Osteoblast (primary cell): Measurements from ENCODE around the gene WWOX. TPM values are rescaled to one million over a fixed set of nuclear protein-coding genes. Genes with fewer than 3 reads are reported as not detected.

Source experiments
- DNase-seq: peaks from one replicate; pipeline ENCODE4 v3.0.0; 2011; ENCODE audit warnings: low spot score, mixed read lengths; ENCODE audit not compliant: insufficient read length; ENCODE audit errors: missing footprints
- H2AFZ ChIP-seq: 2 replicates; pipeline ENCODE4 v1.6.0; 2011; ENCODE audit warnings: mild to moderate bottlenecking, low read length
- H3K27ac ChIP-seq: 2 replicates; pipeline ENCODE4 v1.5.1; 2011; ENCODE audit warnings: mild to moderate bottlenecking, low read depth, low read length, moderate library complexity
- H3K27me3 ChIP-seq: 2 replicates; pipeline ENCODE4 v1.6.0; 2012; ENCODE audit warnings: mild to moderate bottlenecking, control low read depth, inconsistent platforms, low read length, moderate library complexity; ENCODE audit not compliant: insufficient read depth
- H3K36me3 ChIP-seq: 2 replicates; pipeline ENCODE4 v1.5.1; 2011; ENCODE audit warnings: mild to moderate bottlenecking, low read length, control low read depth, moderate library complexity; ENCODE audit not compliant: insufficient read depth
- H3K4me1 ChIP-seq: 2 replicates; pipeline ENCODE4 v1.5.1; 2011; ENCODE audit warnings: mild to moderate bottlenecking, low read length, control low read depth, moderate library complexity; ENCODE audit not compliant: insufficient read depth
- H3K4me2 ChIP-seq: 2 replicates; pipeline ENCODE4 v1.6.0; 2011; ENCODE audit warnings: mild to moderate bottlenecking, low read length; ENCODE audit not compliant: insufficient read depth
- H3K4me3 ChIP-seq: fragments of 200-600 bp; sonication (generic); 3 replicates; pipeline ENCODE4 v1.5.1; 2012; ENCODE audit warnings: mild to moderate bottlenecking, low read length, inconsistent platforms; ENCODE audit not compliant: insufficient read depth
- H3K79me2 ChIP-seq: 2 replicates; pipeline ENCODE4 v1.6.0; 2012; ENCODE audit warnings: mild to moderate bottlenecking, low read length, control low read depth, inconsistent platforms; ENCODE audit not compliant: insufficient read depth
- H3K9me3 ChIP-seq: 2 replicates; pipeline ENCODE4 v1.5.1; 2011; ENCODE audit warnings: low read depth, low read length, control low read depth
- H4K20me1 ChIP-seq: 2 replicates; pipeline ENCODE4 v1.6.0; 2012; ENCODE audit warnings: mild to moderate bottlenecking, low read length, control low read depth; ENCODE audit not compliant: insufficient read depth
- total RNA-seq: library from RNA; depleted of rRNA; stranded (reverse); fragments of >200 nt; gene quantifications from 2 replicates; pipeline ENCODE4 v1.2.3, GENCODE V29; 2012
- TF ChIP-seq, protein P1 (sequence below): IDR thresholded peaks from 2 replicates; pipeline ENCODE4 v1.5.1; 2011; ENCODE audit warnings: mild to moderate bottlenecking, low read depth, low read length, moderate library complexity; ENCODE audit errors: extremely low read depth

The WWOX gene
- total RNA-seq, 1 donor = 23.9 TPM

DNA sequence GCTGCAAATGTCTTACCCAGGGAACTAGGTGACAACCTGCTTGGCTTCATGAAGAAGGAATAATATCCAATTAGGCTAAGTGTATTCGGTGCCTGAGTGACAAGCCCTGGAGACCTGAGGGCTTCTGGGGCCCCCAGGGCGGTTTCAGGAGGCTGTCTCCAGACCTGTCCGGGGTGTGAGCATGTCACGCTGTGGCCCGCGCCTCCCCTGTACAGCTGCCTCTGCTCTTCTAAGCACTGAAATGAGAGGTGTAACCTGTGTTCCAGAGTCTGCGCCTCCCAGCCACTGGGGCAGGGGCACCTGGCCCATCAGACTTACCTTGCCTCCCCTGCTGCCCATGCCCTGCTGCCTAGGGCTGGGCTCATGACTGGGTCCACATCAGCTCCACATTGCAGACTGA lies 114.3 kb downstream of the WWOX start:
- no peaks in the 10 kb centered on the region for H3K79me2 ChIP-seq
- H2AFZ ChIP-seq = no peak overlapping the region
- no peaks in the 10 kb centered on the region for H4K20me1 ChIP-seq
- H3K9me3 ChIP-seq = no peaks in the 10 kb centered on the region
- no peak overlapping the region for H3K4me3 ChIP-seq
- no peak overlapping the region for H3K27ac ChIP-seq
- DNase-seq = no peak
- H3K4me1 ChIP-seq = no peaks in the 10 kb centered on the region
- no peaks in the 10 kb centered on the region for H3K27me3 ChIP-seq
- H3K4me2 ChIP-seq = no peak overlapping the region
- H3K36me3 ChIP-seq = no peaks in the 10 kb centered on the region
- TF ChIP-seq, protein P1, sequence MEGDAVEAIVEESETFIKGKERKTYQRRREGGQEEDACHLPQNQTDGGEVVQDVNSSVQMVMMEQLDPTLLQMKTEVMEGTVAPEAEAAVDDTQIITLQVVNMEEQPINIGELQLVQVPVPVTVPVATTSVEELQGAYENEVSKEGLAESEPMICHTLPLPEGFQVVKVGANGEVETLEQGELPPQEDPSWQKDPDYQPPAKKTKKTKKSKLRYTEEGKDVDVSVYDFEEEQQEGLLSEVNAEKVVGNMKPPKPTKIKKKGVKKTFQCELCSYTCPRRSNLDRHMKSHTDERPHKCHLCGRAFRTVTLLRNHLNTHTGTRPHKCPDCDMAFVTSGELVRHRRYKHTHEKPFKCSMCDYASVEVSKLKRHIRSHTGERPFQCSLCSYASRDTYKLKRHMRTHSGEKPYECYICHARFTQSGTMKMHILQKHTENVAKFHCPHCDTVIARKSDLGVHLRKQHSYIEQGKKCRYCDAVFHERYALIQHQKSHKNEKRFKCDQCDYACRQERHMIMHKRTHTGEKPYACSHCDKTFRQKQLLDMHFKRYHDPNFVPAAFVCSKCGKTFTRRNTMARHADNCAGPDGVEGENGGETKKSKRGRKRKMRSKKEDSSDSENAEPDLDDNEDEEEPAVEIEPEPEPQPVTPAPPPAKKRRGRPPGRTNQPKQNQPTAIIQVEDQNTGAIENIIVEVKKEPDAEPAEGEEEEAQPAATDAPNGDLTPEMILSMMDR = no peak

- Histone ChIP-seq H3K9me3 (no peaks in the 10 kb centered on the region), H3K4me3 (no peak overlapping the region), H3K4me1 (no peaks in the 10 kb centered on the region), H3K27ac (no peak overlapping the region), H3K79me2 (no peaks in the 10 kb centered on the region), H4K20me1 (no peaks in the 10 kb centered on the region), H3K4me2 (no peak overlapping the region), H3K27me3 (no peaks in the 10 kb centered on the region), H3K36me3 (no peaks in the 10 kb centered on the region), H2AFZ (no peak overlapping the region)
- no peak for DNase-seq
- TF ChIP-seq, protein P1 = no peak
Observed at GRCh38 chr16:78215222-78215621, 115.8 kb downstream of the WWOX start.

GRCh38 chr16:78216166-78216745 lies 116.8 kb downstream of the WWOX start:
- no peak overlapping the region for H3K4me2 ChIP-seq
- H3K36me3 ChIP-seq = no peaks in the 10 kb centered on the region
- H3K27me3 ChIP-seq = no peaks in the 10 kb centered on the region
- TF ChIP-seq, protein P1 = no peak
- no peaks in the 10 kb centered on the region for H3K79me2 ChIP-seq
- H3K9me3 ChIP-seq = no peaks in the 10 kb centered on the region
- no peak overlapping the region for H3K27ac ChIP-seq
- H4K20me1 ChIP-seq = no peaks in the 10 kb centered on the region
- H3K4me1 ChIP-seq = no peaks in the 10 kb centered on the region
- H3K4me3 ChIP-seq = no peak overlapping the region
- no peak for DNase-seq
- no peak overlapping the region for H2AFZ ChIP-seq

- TF ChIP-seq, protein P1 = no peak
- no peak overlapping the region for H3K4me3 ChIP-seq
- no peaks in the 10 kb centered on the region for H4K20me1 ChIP-seq
- no peaks in the 10 kb centered on the region for H3K9me3 ChIP-seq
- H3K27ac ChIP-seq = no peak overlapping the region
- no peaks in the 10 kb centered on the region for H3K36me3 ChIP-seq
- no peak overlapping the region for H2AFZ ChIP-seq
- no peaks in the 10 kb centered on the region for H3K4me1 ChIP-seq
- no peak for DNase-seq
- no peaks in the 10 kb centered on the region for H3K27me3 ChIP-seq
- no peaks in the 10 kb centered on the region for H3K79me2 ChIP-seq
- no peak overlapping the region for H3K4me2 ChIP-seq
Observed at GRCh38 chr16:78217276-78217675, 117.8 kb downstream of the WWOX start.
